ENCODE data around the gene GATAD2B.

DNA sequence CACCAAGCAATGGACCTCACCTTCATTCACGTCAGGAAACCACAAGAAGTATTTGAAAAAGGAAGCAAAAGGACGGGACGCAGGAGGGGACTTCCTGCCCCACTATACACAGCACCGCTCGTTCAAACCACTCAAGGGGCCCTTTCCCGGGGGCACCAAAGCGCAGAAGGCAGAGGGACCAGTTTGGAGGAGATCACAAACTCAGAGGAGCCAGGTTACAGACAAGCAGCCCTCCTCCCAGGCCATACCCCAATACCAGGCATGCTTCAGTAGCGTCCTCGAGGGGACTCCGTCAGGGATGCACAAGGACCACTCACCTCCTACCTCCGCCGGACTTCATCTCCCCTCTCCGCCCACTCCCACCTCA is 35.0 kb upstream of the GATAD2B start:
- TF ChIP-seq ISL1 (CRISPR knock-in tag; IDR thresholded peaks at IDR 0.05): no peak
- no peak for TF ChIP-seq PATZ1 (CRISPR knock-in tag; IDR thresholded peaks at IDR 0.05; ENCODE audit: borderline replicate concordance)
- TF ChIP-seq, protein P1, sequence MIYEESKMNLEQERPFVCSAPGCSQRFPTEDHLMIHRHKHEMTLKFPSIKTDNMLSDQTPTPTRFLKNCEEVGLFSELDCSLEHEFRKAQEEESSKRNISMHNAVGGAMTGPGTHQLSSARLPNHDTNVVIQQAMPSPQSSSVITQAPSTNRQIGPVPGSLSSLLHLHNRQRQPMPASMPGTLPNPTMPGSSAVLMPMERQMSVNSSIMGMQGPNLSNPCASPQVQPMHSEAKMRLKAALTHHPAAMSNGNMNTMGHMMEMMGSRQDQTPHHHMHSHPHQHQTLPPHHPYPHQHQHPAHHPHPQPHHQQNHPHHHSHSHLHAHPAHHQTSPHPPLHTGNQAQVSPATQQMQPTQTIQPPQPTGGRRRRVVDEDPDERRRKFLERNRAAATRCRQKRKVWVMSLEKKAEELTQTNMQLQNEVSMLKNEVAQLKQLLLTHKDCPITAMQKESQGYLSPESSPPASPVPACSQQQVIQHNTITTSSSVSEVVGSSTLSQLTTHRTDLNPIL (CRISPR knock-in tag; IDR thresholded peaks at IDR 0.05; ENCODE audit: low read depth): no peak
- TF ChIP-seq ARNTL (CRISPR knock-in tag; IDR thresholded peaks at IDR 0.05; ENCODE audit: borderline replicate concordance, low read depth): no peak
- TF ChIP-seq ESRRG (CRISPR knock-in tag; IDR thresholded peaks at IDR 0.05): no peak
- TF ChIP-seq OSR1 (CRISPR knock-in tag; IDR thresholded peaks at IDR 0.05): no peak
- no peak for TF ChIP-seq TCF4 (CRISPR knock-in tag; IDR thresholded peaks at IDR 0.05; ENCODE audit: borderline replicate concordance)
- no peak for TF ChIP-seq CSDC2 (CRISPR knock-in tag; IDR thresholded peaks at IDR 0.05)
- TF ChIP-seq SNAI2 (CRISPR knock-in tag; IDR thresholded peaks at IDR 0.05): no peak
- TF ChIP-seq CSRNP3 (CRISPR knock-in tag; IDR thresholded peaks at IDR 0.05): no peak
